HL-60 (cell line): ENCODE results near the gene TMEM163.

Experiments used
- DNase-seq, 2 experiments: peaks; one replicate each; pipeline ENCODE4 v3.0.0-alpha.2; 2010 to 2020; ENCODE audit warnings: low read depth in 1 of 2, low spot score in 1 of 2
- H3K27ac ChIP-seq: fragments of 250-450 bp; sonication (Bioruptor Pico); replicated peaks from 2 replicates; pipeline ENCODE4 v1.5.1; 2020; ENCODE audit warnings: mild to moderate bottlenecking, moderate library complexity
- H3K27me3 ChIP-seq: fragments of 250-450 bp; sonication (Bioruptor Pico); 2 replicates; pipeline ENCODE4 v1.5.1; 2021; ENCODE audit warnings: mild to moderate bottlenecking, moderate library complexity; ENCODE audit not compliant: insufficient read depth, poor library complexity, severe bottlenecking
- H3K4me3 ChIP-seq: replicated peaks from 2 replicates; pipeline ENCODE4 v1.5.1; 2011; ENCODE audit warnings: mild to moderate bottlenecking, control low read depth, low read length; ENCODE audit not compliant: insufficient read depth
- GABPA ChIP-seq: IDR thresholded peaks from 2 replicates; pipeline ENCODE4 v1.6.1; 2012; ENCODE audit warnings: low read depth
- POLR2AphosphoS5 ChIP-seq: IDR thresholded peaks from 2 replicates; pipeline ENCODE4 v1.6.1; 2012; ENCODE audit warnings: low read depth
- SPI1 ChIP-seq: IDR thresholded peaks from 2 replicates; pipeline ENCODE4 v1.6.1; 2012; ENCODE audit warnings: low read depth, mild to moderate bottlenecking, borderline replicate concordance
- TF ChIP-seq, protein P1 (sequence below): IDR thresholded peaks from 2 replicates; pipeline ENCODE4 v1.6.1; 2012; ENCODE audit warnings: low read depth; ENCODE audit not compliant: insufficient replicate concordance
- TF ChIP-seq, protein P2 (sequence below): IDR thresholded peaks from one replicate; pipeline ENCODE4 v1.5.1; 2011; ENCODE audit warnings: low read length, control low read depth, inconsistent platforms; ENCODE audit not compliant: insufficient read depth

TMEM163 gene

DNA sequence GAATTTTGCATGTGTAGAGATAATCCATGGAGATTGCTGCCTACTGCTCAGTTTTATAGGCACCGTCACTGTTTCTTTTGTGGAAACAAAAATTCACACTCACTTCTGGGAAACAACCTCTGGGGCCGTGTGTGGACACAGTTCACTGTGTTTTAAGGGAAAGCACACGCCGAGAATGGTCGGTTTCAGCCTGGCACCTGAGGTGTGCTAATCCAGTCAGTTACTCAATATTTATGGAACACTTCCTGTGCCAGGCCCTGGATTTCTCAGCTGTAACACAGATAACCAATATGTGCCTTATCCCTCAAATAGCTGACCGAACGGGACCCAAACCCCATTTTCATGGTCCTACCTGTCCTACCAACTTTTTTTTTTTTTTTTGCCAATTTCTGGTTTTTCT, 285.3 kb downstream of the TMEM163 start:
- Histone ChIP-seq H3K27me3 (no peaks in the 10 kb centered on the region), H3K27ac (no peak overlapping the region), H3K4me3 (no peak overlapping the region)
- TF ChIP-seq, protein P1, sequence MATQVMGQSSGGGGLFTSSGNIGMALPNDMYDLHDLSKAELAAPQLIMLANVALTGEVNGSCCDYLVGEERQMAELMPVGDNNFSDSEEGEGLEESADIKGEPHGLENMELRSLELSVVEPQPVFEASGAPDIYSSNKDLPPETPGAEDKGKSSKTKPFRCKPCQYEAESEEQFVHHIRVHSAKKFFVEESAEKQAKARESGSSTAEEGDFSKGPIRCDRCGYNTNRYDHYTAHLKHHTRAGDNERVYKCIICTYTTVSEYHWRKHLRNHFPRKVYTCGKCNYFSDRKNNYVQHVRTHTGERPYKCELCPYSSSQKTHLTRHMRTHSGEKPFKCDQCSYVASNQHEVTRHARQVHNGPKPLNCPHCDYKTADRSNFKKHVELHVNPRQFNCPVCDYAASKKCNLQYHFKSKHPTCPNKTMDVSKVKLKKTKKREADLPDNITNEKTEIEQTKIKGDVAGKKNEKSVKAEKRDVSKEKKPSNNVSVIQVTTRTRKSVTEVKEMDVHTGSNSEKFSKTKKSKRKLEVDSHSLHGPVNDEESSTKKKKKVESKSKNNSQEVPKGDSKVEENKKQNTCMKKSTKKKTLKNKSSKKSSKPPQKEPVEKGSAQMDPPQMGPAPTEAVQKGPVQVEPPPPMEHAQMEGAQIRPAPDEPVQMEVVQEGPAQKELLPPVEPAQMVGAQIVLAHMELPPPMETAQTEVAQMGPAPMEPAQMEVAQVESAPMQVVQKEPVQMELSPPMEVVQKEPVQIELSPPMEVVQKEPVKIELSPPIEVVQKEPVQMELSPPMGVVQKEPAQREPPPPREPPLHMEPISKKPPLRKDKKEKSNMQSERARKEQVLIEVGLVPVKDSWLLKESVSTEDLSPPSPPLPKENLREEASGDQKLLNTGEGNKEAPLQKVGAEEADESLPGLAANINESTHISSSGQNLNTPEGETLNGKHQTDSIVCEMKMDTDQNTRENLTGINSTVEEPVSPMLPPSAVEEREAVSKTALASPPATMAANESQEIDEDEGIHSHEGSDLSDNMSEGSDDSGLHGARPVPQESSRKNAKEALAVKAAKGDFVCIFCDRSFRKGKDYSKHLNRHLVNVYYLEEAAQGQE: no peak
- TF ChIP-seq GABPA: no peak
- TF ChIP-seq, protein P2, sequence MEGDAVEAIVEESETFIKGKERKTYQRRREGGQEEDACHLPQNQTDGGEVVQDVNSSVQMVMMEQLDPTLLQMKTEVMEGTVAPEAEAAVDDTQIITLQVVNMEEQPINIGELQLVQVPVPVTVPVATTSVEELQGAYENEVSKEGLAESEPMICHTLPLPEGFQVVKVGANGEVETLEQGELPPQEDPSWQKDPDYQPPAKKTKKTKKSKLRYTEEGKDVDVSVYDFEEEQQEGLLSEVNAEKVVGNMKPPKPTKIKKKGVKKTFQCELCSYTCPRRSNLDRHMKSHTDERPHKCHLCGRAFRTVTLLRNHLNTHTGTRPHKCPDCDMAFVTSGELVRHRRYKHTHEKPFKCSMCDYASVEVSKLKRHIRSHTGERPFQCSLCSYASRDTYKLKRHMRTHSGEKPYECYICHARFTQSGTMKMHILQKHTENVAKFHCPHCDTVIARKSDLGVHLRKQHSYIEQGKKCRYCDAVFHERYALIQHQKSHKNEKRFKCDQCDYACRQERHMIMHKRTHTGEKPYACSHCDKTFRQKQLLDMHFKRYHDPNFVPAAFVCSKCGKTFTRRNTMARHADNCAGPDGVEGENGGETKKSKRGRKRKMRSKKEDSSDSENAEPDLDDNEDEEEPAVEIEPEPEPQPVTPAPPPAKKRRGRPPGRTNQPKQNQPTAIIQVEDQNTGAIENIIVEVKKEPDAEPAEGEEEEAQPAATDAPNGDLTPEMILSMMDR: no peak
- no peak for TF ChIP-seq POLR2AphosphoS5
- no peak for TF ChIP-seq SPI1
- no peak for DNase-seq

- Histone ChIP-seq H3K27ac (no peak overlapping the region), H3K4me3 (no peak overlapping the region), H3K27me3 (no peaks in the 10 kb centered on the region)
- TF ChIP-seq, protein P2: no peak
- no peak for DNase-seq
These were observed 286.3 kb downstream of the TMEM163 start for GRCh38 chr2:134432435-134432883.

GRCh38 chr2:134431838-134432434, 286.9 kb downstream of the TMEM163 start:
- no peak for DNase-seq
- no peak overlapping the region for H3K27ac ChIP-seq
- no peak overlapping the region for H3K4me3 ChIP-seq
- TF ChIP-seq GABPA (no peak), SPI1 (no peak), POLR2AphosphoS5 (no peak)
- TF ChIP-seq, protein P2: no peak
- TF ChIP-seq, protein P1: no peak
- H3K27me3 ChIP-seq: no peaks in the 10 kb centered on the region

DNA sequence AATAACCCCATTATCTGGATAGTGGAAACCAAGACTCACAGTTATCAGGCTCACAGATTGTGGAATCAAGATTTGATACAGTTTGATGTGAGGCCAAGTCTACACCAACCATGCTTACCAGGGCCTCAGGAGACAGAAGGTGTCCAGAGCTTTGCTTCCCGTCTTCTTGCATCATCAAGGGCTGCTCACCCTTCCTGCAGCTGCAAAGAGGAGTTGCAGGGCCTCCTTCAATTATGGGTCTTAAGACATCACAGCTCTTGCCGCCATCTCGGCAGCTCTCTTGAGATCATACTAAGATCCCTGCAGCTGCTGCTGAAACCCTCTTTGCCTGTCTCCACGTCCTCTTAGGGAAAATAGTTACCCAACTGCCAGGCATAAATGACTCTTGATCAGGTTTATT, 288.9 kb downstream of the TMEM163 start:
- Histone ChIP-seq H3K27me3 (no peaks in the 10 kb centered on the region), H3K4me3 (no peak overlapping the region), H3K27ac (0 out of 2 replicates have a peak overlapping the region, but pooled peaks have one; percentile 12)
- TF ChIP-seq SPI1 (no peak), POLR2AphosphoS5 (no peak), GABPA (no peak)
- TF ChIP-seq, protein P1: no peak
- TF ChIP-seq, protein P2: no peak
- DNase-seq: peak; percentile 39 to 41
